GM23338 (cell line): Measurements from ENCODE around the gene KCNQ5.

Source experiments
- CREB1 ChIP-seq: fragments of 250-450 bp; sonication (Bioruptor Pico); IDR thresholded peaks from 2 replicates; pipeline ENCODE4 v1.5.0; 2020; ENCODE audit warnings: low read depth, mild to moderate bottlenecking, moderate library complexity
- EZH2 ChIP-seq: fragments of 200-600 bp; sonication (generic); IDR thresholded peaks from one replicate; pipeline ENCODE4 v1.8.0; 2017; ENCODE audit warnings: antibody characterized with exemption, mild to moderate bottlenecking, low read depth; ENCODE audit not compliant: unreplicated experiment
- EZH2phosphoT487 ChIP-seq: fragments of 200-600 bp; sonication (generic); IDR thresholded peaks from one replicate; pipeline ENCODE4 v1.8.1; 2018; ENCODE audit warnings: antibody characterized with exemption; ENCODE audit not compliant: unreplicated experiment
- JUNB ChIP-seq: IDR thresholded peaks from one replicate; pipeline ENCODE4 v1.6.1; 2016; ENCODE audit warnings: antibody characterized with exemption; ENCODE audit not compliant: unreplicated experiment
- POLR2AphosphoS5 ChIP-seq: IDR thresholded peaks from 2 replicates; pipeline ENCODE4 v1.6.1; 2016; ENCODE audit warnings: antibody characterized with exemption, low read depth
- TF ChIP-seq, protein P1 (sequence below), 2 experiments: fragments of 200-600 bp in 1 of 2; sonication (generic) in 1 of 2; conservative IDR thresholded peaks; 2 replicates each; pipeline versions ENCODE4 v1.5.1 to v1.6.1; 2016 to 2017; ENCODE audit warnings: antibody characterized with exemption in 2 of 2, low read depth in 2 of 2, mild to moderate bottlenecking in 2 of 2, moderate library complexity in 1 of 2

DNA sequence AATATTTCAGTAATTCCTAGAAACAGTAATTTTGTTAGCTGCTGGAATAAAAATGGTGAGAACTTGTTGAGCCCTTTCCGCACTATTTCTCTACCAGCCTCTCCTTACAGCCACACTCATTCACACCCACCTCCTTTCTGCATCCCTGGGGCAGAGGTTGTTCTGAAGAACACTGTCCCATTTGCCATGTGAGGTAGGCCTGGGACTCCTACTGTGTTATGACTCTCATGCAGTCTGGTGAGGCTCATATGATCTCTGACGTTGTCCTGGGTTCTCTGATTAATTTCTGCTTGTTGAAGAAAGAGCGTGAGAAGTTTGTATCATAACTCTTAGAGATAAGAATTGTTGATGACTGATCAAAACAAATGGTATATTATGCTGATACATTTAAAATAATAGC is 4.1 kb upstream of the KCNQ5 start:
- TF ChIP-seq, protein P1, sequence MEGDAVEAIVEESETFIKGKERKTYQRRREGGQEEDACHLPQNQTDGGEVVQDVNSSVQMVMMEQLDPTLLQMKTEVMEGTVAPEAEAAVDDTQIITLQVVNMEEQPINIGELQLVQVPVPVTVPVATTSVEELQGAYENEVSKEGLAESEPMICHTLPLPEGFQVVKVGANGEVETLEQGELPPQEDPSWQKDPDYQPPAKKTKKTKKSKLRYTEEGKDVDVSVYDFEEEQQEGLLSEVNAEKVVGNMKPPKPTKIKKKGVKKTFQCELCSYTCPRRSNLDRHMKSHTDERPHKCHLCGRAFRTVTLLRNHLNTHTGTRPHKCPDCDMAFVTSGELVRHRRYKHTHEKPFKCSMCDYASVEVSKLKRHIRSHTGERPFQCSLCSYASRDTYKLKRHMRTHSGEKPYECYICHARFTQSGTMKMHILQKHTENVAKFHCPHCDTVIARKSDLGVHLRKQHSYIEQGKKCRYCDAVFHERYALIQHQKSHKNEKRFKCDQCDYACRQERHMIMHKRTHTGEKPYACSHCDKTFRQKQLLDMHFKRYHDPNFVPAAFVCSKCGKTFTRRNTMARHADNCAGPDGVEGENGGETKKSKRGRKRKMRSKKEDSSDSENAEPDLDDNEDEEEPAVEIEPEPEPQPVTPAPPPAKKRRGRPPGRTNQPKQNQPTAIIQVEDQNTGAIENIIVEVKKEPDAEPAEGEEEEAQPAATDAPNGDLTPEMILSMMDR (conservative IDR thresholded peaks at IDR 0.05; ENCODE audit: low read depth in 2 of 2) = no peak
- TF ChIP-seq POLR2AphosphoS5 (no peak), EZH2phosphoT487 (no peak), JUNB (no peak), EZH2 (no peak), CREB1 (no peak)
